ENCODE data around the gene VASH1.

- TF ChIP-seq CTCF (conservative IDR thresholded peaks at IDR 0.05; ENCODE audit: low read length) (no peak), EZH2phosphoT487 (IDR thresholded peaks at IDR 0.05; ENCODE audit: borderline replicate concordance) (no peak)
Observed at GRCh38 chr14:76782885-76783566, 21.8 kb downstream of the VASH1 start.
